ENCODE measurements around the gene KLF6. TPM values are rescaled to one million over a fixed set of nuclear protein-coding genes. Genes with fewer than 3 reads are reported as not detected.

KLF6 gene
- total and polyA plus RNA-seq, 9 of the 15 experiments (the other 6 are each of a cell fraction or from before 2014, with no cell fraction given) = 3.2 to 23.9 (median 8.0) TPM

DNA sequence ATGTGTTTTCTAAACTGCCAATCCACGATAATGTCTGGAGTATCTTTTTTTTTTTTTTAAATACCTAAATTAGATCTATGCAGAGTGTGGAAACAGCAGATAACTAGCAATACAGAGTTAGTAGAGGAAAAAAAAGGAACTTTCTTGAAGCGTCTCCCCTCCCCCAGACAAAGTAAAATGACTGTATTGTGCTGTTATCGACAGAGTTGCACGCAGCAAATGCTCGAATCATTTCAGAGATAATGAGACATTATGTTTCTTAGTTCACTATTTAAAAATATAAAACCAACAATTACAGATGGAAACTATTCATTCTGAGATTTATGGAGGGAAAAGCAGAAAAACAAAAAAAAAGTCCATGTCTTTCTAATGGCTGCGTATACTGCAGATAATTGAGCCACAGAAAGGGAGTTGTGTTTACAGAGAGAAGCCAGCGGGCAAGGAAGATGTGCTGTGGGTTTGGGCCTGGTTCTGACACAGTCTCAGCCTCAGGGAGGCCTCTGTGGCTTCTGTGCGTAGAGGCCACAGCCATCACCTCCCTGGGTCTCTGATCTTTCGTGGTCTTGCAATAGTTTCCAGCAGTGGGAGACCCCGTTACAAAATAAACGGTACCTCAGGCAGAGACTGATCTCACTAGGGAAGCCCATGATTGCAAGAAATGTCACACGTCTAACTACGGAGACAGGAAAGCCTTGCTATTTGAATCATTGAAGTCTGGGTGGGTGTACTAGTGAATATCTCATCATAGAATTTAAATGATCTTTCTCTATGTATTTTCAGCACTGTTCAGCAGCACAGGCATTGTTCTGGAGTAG lies 19.1 kb upstream of the KLF6 start (continued):
- TF ChIP-seq, protein P1, sequence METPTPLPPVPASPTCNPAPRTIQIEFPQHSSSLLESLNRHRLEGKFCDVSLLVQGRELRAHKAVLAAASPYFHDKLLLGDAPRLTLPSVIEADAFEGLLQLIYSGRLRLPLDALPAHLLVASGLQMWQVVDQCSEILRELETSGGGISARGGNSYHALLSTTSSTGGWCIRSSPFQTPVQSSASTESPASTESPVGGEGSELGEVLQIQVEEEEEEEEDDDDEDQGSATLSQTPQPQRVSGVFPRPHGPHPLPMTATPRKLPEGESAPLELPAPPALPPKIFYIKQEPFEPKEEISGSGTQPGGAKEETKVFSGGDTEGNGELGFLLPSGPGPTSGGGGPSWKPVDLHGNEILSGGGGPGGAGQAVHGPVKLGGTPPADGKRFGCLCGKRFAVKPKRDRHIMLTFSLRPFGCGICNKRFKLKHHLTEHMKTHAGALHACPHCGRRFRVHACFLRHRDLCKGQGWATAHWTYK (CRISPR knock-in tag; IDR thresholded peaks at IDR 0.05) = peak; percentile 61; the same call in 1 of the 2 replicates
- TF ChIP-seq ZBTB1 (CRISPR knock-in tag; IDR thresholded peaks at IDR 0.05; ENCODE audit: borderline replicate concordance, low read depth) (no peak), MTA3 (IDR thresholded peaks at IDR 0.05; ENCODE audit: borderline replicate concordance) (peak; percentile 45; the same call in 1 of the 2 replicates), TAF1 (IDR thresholded peaks at IDR 0.05; ENCODE audit: control insufficient read depth, extremely low read depth, insufficient read depth, low read length, severe bottlenecking) (no peak), CBX5 (IDR thresholded peaks at IDR 0.05; ENCODE audit: borderline replicate concordance, low read depth) (no peak), NR1H2 (CRISPR knock-in tag; IDR thresholded peaks at IDR 0.05) (no peak), TARDBP (IDR thresholded peaks at IDR 0.05) (no peak), ZNF354B (CRISPR knock-in tag; IDR thresholded peaks at IDR 0.05) (no peak), ZNF165 (CRISPR knock-in tag; IDR thresholded peaks at IDR 0.05; ENCODE audit: borderline replicate concordance) (no peak), ZKSCAN3 (CRISPR knock-in tag; IDR thresholded peaks at IDR 0.05) (no peak), ZNF212 (CRISPR knock-in tag; IDR thresholded peaks at IDR 0.05) (no peak), RBM17 (IDR thresholded peaks at IDR 0.05; ENCODE audit: borderline replicate concordance, low read depth, low read length) (no peak), CBX3 (IDR thresholded peaks at IDR 0.05; ENCODE audit: borderline replicate concordance in 1 of 2, low read length in 2 of 2) (no peak), SNRNP70 (optimal IDR thresholded peaks at IDR 0.05; ENCODE audit: low read depth, low read length) (no peak), RBM25 (IDR thresholded peaks at IDR 0.05; ENCODE audit: low read depth, low read length, severe bottlenecking) (no peak), CCAR2 (IDR thresholded peaks at IDR 0.05; ENCODE audit: low read depth, low read length) (no peak)
- TF ChIP-seq, protein P2, sequence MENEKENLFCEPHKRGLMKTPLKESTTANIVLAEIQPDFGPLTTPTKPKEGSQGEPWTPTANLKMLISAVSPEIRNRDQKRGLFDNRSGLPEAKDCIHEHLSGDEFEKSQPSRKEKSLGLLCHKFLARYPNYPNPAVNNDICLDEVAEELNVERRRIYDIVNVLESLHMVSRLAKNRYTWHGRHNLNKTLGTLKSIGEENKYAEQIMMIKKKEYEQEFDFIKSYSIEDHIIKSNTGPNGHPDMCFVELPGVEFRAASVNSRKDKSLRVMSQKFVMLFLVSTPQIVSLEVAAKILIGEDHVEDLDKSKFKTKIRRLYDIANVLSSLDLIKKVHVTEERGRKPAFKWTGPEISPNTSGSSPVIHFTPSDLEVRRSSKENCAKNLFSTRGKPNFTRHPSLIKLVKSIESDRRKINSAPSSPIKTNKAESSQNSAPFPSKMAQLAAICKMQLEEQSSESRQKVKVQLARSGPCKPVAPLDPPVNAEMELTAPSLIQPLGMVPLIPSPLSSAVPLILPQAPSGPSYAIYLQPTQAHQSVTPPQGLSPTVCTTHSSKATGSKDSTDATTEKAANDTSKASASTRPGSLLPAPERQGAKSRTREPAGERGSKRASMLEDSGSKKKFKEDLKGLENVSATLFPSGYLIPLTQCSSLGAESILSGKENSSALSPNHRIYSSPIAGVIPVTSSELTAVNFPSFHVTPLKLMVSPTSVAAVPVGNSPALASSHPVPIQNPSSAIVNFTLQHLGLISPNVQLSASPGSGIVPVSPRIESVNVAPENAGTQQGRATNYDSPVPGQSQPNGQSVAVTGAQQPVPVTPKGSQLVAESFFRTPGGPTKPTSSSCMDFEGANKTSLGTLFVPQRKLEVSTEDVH (IDR thresholded peaks at IDR 0.05; ENCODE audit: low read depth, partially characterized antibody) = peak; percentile 21
- TF ChIP-seq, protein P3, sequence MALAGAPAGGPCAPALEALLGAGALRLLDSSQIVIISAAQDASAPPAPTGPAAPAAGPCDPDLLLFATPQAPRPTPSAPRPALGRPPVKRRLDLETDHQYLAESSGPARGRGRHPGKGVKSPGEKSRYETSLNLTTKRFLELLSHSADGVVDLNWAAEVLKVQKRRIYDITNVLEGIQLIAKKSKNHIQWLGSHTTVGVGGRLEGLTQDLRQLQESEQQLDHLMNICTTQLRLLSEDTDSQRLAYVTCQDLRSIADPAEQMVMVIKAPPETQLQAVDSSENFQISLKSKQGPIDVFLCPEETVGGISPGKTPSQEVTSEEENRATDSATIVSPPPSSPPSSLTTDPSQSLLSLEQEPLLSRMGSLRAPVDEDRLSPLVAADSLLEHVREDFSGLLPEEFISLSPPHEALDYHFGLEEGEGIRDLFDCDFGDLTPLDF (CRISPR knock-in tag; IDR thresholded peaks at IDR 0.05) = no peak
- TF ChIP-seq, protein P4, sequence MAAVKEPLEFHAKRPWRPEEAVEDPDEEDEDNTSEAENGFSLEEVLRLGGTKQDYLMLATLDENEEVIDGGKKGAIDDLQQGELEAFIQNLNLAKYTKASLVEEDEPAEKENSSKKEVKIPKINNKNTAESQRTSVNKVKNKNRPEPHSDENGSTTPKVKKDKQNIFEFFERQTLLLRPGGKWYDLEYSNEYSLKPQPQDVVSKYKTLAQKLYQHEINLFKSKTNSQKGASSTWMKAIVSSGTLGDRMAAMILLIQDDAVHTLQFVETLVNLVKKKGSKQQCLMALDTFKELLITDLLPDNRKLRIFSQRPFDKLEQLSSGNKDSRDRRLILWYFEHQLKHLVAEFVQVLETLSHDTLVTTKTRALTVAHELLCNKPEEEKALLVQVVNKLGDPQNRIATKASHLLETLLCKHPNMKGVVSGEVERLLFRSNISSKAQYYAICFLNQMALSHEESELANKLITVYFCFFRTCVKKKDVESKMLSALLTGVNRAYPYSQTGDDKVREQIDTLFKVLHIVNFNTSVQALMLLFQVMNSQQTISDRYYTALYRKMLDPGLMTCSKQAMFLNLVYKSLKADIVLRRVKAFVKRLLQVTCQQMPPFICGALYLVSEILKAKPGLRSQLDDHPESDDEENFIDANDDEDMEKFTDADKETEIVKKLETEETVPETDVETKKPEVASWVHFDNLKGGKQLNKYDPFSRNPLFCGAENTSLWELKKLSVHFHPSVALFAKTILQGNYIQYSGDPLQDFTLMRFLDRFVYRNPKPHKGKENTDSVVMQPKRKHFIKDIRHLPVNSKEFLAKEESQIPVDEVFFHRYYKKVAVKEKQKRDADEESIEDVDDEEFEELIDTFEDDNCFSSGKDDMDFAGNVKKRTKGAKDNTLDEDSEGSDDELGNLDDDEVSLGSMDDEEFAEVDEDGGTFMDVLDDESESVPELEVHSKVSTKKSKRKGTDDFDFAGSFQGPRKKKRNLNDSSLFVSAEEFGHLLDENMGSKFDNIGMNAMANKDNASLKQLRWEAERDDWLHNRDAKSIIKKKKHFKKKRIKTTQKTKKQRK (IDR thresholded peaks at IDR 0.05; ENCODE audit: borderline replicate concordance, low read depth, low read length) = no peak

All from K562 (cell line).